Heart right ventricle (tissue), 16 donors: ENCODE measurements around the gene NBEA. TPM values are rescaled to one million over a fixed set of nuclear protein-coding genes. Genes with fewer than 3 reads are reported as not detected.

ENCODE experiments used
- ATAC-seq, 8 donors: fragments of 200-7000 bp; cut with Tn5 transposase; one replicate each; pipeline ENCODE4 v1.9.1; 2020; ENCODE audit warnings: mild to moderate bottlenecking in 8 of 8, moderate library complexity in 8 of 8, moderate number of reproducible peaks in 1 of 8
- DNase-seq, 2 donors: peaks; one replicate each; pipeline ENCODE4 v3.0.0-alpha.2; 2020
- H3K27ac ChIP-seq, 10 donors: fragments of 200-600 bp; sonication (generic) in 2 of 10; one replicate each; pipeline versions ENCODE4 v1.5.0 to v1.8.0; 2020 to 2022; ENCODE audit warnings: mild to moderate bottlenecking in 3 of 10
- H3K27me3 ChIP-seq, 7 donors: fragments of 200-600 bp; one replicate each; pipeline ENCODE4 v1.8.0; 2021 to 2022; ENCODE audit warnings: mild to moderate bottlenecking in 2 of 7
- H3K36me3 ChIP-seq, 9 donors: fragments of 200-600 bp; sonication (generic) in 1 of 9; one replicate each; pipeline versions ENCODE4 v1.5.0 to v1.8.0; 2020 to 2022; ENCODE audit warnings: mild to moderate bottlenecking in 2 of 9
- H3K4me1 ChIP-seq, 9 donors: fragments of 200-600 bp; sonication (generic) in 1 of 9; one replicate each; pipeline versions ENCODE4 v1.5.0 to v1.8.0; 2020 to 2022; ENCODE audit warnings: mild to moderate bottlenecking in 4 of 9
- H3K4me3 ChIP-seq, 10 donors: fragments of 200-600 bp; sonication (generic) in 2 of 10; one replicate each; pipeline versions ENCODE4 v1.5.0 to v1.8.0; 2020 to 2022; ENCODE audit warnings: mild to moderate bottlenecking in 7 of 10, moderate library complexity in 2 of 10
- H3K9me3 ChIP-seq, 11 donors: fragments of 200-600 bp in 10 of 11; sonication (generic) in 2 of 11; one replicate each; pipeline versions ENCODE4 v1.5.0 to v1.8.0; 2013 to 2022; ENCODE audit warnings: mild to moderate bottlenecking in 2 of 11, control low read depth in 1 of 11, moderate library complexity in 1 of 11
- WGBS, 2 donors: extraction: QIAGEN DNeasy Blood & Tissue Kit; methylation state at CpG; one replicate each; pipeline ENCODE4 v1.1.7; 2013; ENCODE audit warnings: inconsistent platforms in 1 of 2; 5-methylcytosine and 5-hydroxymethylcytosine counted together
- intact Hi-C, 10 donors: fragments of 100-400 bp; cut with DNase I; formaldehyde crosslinking; loops; one replicate each; pipeline versions ENCODE4 v1.11.1 to v1.14.2; 2022
- polyA plus RNA-seq, 2 donors: library from polyadenylated mRNA; stranded (reverse); fragments of 200-250 nt; gene quantifications; one replicate each; pipeline ENCODE4 v1.2.3, GENCODE V29; 2013
- total RNA-seq, 10 donors: library from RNA; stranded (reverse); fragmentation: NEBNext Ultra II Directional in 3 of 10; extraction: Animal tissue kit (Norgen Biotek cat#: 25700) in 3 of 10; gene quantifications; one replicate each; pipeline versions ENCODE4 v1.2.1 to v1.2.4, GENCODE V29; 2021 to 2023
- TF ChIP-seq, protein P1 (sequence below), 9 donors: fragments of 200-600 bp; sonication (generic) in 2 of 9; IDR thresholded peaks; one replicate each; pipeline versions ENCODE4 v1.5.0 to v1.8.0; 2021 to 2022; ENCODE audit warnings: antibody characterized with exemption in 9 of 9, mild to moderate bottlenecking in 5 of 9, moderate library complexity in 1 of 9
- donor health status: Arrhythmogenic right ventricular cardiomyopathy.
- donor health status: ischemic (EF 13 %, LVEDD 7.1; RV severe dilation, severe dysfunction).
- donor health status: healthy with polysubstance abuse.
- donor health status: DM: no; HTN: yes; CAD: no.
- donor health status: DM: no; HTN: no; CAD: no.
- donor health status: ischemic (EF 25% LVEDD 6.9; RV normal size, moderate dysfunction).
- donor health status: ischemic (EF 25% LVEDD 5.7; RV mildly dilated, moderate dysfunction).
- donor health status: healthy.
- donor health status: DM: yes; HTN: yes; CAD: no.
- donor health status: Ischemic cardiomyopathy.
- donor health status: ischemic (EF 35%, LVEDD 5.7; RV mildly dilated, moderate dysfunction).
- donor health status: nonischemic (EF 11% LVEDD 7.7; RV severe dilation, severe dysfunction).
- donor health status: DM: yes; HTN: yes; CAD: no.
- donor health status: PGD.
- donor health status: ischemic (EF 29% LVEDD 5.4; RV normal size, mild dysfunction).
- donor health status: nonischemic (EF 23%, LVEDD 6.1; RV moderate dilation, normal function).

Gene NBEA
- total and polyA plus RNA-seq, 12 donors = 4.3 to 30.6 (median 24.5) TPM

DNA sequence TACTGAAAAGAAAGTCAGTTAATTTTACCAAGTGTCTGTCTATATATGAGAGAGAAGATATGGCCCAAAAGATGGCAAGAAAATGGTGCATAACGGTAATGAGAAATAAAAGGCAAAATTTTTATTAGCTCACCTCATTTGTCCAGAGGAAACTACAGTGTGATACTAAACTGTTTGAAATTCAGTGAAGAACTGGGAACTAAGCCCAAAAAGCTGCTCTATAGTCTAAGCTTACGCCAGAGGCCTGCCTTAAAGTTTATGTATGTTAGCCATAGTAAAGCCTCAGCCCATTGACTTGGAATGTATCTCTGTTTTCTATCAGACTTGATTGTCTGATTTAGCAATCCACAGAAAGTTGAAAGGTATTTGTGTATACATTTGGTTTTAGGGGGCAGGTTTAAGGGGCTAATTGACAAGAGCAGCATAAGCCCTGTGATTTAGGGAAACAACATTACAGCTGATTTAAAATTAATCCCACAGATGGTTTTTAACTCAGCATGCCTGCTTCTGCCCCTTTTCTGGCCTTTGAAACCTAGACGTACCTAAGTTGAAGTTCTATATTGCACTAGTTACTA lies 625.4 kb downstream of the NBEA start:
- Histone ChIP-seq H3K9me3 (no peaks in the 10 kb centered on the region), H3K27ac (no peak overlapping the region), H3K36me3 (peaks cover 0 to 17% (median 0%) of the 10 kb centered on the region in 9 donors), H3K4me3 (no peak overlapping the region), H3K4me1 (no peaks in the 10 kb centered on the region), H3K27me3 (no peaks in the 10 kb centered on the region)
- ATAC-seq (no peak), DNase-seq (no peak)
- 96 to 97% methylated on average over 3 of the region's 3 CpGs for WGBS, 2 donors
- intact Hi-C loops = no loop called here
- TF ChIP-seq, protein P1, sequence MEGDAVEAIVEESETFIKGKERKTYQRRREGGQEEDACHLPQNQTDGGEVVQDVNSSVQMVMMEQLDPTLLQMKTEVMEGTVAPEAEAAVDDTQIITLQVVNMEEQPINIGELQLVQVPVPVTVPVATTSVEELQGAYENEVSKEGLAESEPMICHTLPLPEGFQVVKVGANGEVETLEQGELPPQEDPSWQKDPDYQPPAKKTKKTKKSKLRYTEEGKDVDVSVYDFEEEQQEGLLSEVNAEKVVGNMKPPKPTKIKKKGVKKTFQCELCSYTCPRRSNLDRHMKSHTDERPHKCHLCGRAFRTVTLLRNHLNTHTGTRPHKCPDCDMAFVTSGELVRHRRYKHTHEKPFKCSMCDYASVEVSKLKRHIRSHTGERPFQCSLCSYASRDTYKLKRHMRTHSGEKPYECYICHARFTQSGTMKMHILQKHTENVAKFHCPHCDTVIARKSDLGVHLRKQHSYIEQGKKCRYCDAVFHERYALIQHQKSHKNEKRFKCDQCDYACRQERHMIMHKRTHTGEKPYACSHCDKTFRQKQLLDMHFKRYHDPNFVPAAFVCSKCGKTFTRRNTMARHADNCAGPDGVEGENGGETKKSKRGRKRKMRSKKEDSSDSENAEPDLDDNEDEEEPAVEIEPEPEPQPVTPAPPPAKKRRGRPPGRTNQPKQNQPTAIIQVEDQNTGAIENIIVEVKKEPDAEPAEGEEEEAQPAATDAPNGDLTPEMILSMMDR (IDR thresholded peaks at IDR 0.05) = no peak

DNA sequence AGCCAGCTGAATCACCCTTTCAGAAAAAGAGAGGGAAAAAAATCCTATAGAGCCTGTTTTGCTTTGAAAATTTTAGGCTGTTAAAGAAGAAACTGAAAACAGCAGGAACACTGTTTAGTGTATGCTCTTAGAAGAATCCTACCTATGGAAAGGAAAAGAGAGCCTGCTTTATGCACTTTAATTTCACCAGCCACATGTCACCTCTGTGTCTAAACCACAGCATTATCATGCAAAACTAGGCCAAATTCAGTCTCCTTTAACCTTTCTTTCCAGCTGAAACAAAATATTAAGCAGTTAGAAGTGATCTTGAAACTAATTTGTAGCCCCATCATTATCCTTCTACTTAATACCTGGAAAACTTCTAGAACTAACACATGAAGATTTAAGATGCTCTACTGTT lies 631.6 kb downstream of the NBEA start:
- intact Hi-C loops = no loop called here
- no peaks in the 10 kb centered on the region for H3K27me3 ChIP-seq
- no peak overlapping the region for H3K27ac ChIP-seq
- TF ChIP-seq, protein P1 (IDR thresholded peaks at IDR 0.05) = no peak
- H3K9me3 ChIP-seq = no peaks in the 10 kb centered on the region
- H3K4me3 ChIP-seq = no peak overlapping the region
- H3K36me3 ChIP-seq = peaks cover 0 to 4% (median 0%) of the 10 kb centered on the region in 9 donors
- DNase-seq (no peak), ATAC-seq (no peak)
- H3K4me1 ChIP-seq = no peaks in the 10 kb centered on the region

DNA sequence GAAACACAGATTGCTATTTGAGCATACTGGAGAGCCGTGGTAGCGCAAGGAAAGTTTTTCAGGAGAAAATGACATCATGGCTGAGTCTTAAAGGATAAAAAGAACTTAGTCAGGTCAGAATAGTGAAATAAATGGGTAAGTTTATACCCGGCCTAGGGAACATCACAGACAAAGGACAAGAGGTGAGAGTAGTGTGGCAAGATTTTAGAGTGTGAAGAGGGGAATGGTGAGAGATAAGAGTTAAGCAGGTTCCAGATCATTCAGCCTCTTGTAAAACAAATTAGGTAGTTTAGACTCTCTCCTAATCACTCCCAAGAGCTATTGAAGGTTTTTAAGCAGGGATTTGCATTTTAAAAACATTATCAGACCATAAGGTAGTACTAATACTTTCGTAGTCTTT lies 650.4 kb downstream of the NBEA start:
- Histone ChIP-seq H3K27me3 (no peaks in the 10 kb centered on the region), H3K27ac (no peak overlapping the region), H3K4me3 (no peak overlapping the region), H3K4me1 (peaks cover 0 to 4% (median 0%) of the 10 kb centered on the region in 9 donors), H3K9me3 (no peaks in the 10 kb centered on the region), H3K36me3 (peaks cover 0 to 21% (median 0%) of the 10 kb centered on the region in 9 donors)
- intact Hi-C loops = no loop called here
- 90 to 91% methylated on average over 4 of the region's 4 CpGs for WGBS, 2 donors
- ATAC-seq = no peak
- DNase-seq = no peak
- TF ChIP-seq, protein P1 (IDR thresholded peaks at IDR 0.05) = no peak

DNA sequence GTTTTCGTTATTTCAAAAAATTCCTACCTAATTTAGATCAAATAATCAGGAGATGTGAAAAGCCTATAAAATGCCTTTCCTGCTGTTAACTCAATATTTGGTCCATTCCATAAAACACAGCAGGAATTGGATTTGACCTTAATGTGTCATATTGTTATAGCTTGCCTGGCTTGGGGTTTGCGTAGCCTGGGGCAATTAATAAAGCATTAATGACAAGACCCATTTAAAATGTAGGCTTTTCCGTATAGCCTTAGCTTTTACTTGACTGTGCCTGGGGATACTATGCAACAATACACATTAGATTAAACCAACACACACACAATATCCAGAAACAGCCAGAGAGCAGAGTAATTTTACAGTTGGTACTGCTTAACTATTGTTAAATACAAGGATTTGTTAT lies 651.6 kb downstream of the NBEA start:
- H3K36me3 ChIP-seq = peaks cover 0 to 21% (median 0%) of the 10 kb centered on the region in 9 donors
- H3K4me3 ChIP-seq = no peak overlapping the region
- WGBS, 2 donors = 97 to 98% methylated on average over 3 of the region's 3 CpGs
- no peaks in the 10 kb centered on the region for H3K27me3 ChIP-seq
- TF ChIP-seq, protein P1 (IDR thresholded peaks at IDR 0.05) = no peak
- intact Hi-C loops = no loop called here
- no peak for DNase-seq
- ATAC-seq = no peak
- no peak overlapping the region for H3K27ac ChIP-seq
- peaks cover 0 to 16% (median 10%) of the 10 kb centered on the region in 9 donors for H3K4me1 ChIP-seq
- H3K9me3 ChIP-seq = no peaks in the 10 kb centered on the region
